ENCODE results near the gene NTRK3. TPM values are rescaled to one million over a fixed set of nuclear protein-coding genes. Genes with fewer than 3 reads are reported as not detected.

NTRK3 gene
- total RNA-seq, 2 experiments from 2014 or later, result not detected

GRCh38 chr15:87826119-87826747 is 430.3 kb downstream of the NTRK3 start:
- no peak for ATAC-seq (ENCODE audit: low read depth)
- H3K27ac Mint-ChIP-seq, result no peak overlapping the region
- H3K4me1 Mint-ChIP-seq, result no peaks in the 10 kb centered on the region
- POLR2A ChIA-PET, result no interaction called here
- H3K36me3 Mint-ChIP-seq, result no peaks in the 10 kb centered on the region
- no peak overlapping the region for H3K4me3 Mint-ChIP-seq
- peaks cover 7% of the 10 kb centered on the region for H3K9me3 Mint-ChIP-seq
- H3K27me3 Mint-ChIP-seq, result no peaks in the 10 kb centered on the region
- no peak for DNase-seq

- no peak for ATAC-seq (ENCODE audit: low read depth)
These were observed 437.8 kb downstream of the NTRK3 start for GRCh38 chr15:87818756-87819155.

GRCh38 chr15:87817553-87817952 is 439.0 kb downstream of the NTRK3 start:
- no peak for ATAC-seq (ENCODE audit: low read depth)
- Mint-ChIP-seq H3K9me3 (peaks cover 1% of the 10 kb centered on the region), H3K4me1 (no peaks in the 10 kb centered on the region), H3K36me3 (no peaks in the 10 kb centered on the region), H3K27me3 (no peaks in the 10 kb centered on the region), H3K27ac (no peak overlapping the region), H3K4me3 (no peak overlapping the region)
- POLR2A ChIA-PET, result no interaction called here
- no peak for DNase-seq

More at GRCh38 chr15:87818756-87819155, 437.8 kb downstream of the NTRK3 start:
- Mint-ChIP-seq H3K9me3 (peaks cover 1% of the 10 kb centered on the region), H3K4me1 (no peaks in the 10 kb centered on the region), H3K27ac (no peak overlapping the region), H3K27me3 (no peaks in the 10 kb centered on the region), H3K4me3 (no peak overlapping the region), H3K36me3 (no peaks in the 10 kb centered on the region)
- POLR2A ChIA-PET, result no interaction called here
- no peak for DNase-seq

GRCh38 chr15:87816811-87817210 is 439.7 kb downstream of the NTRK3 start:
- DNase-seq, result no peak
- H3K36me3 Mint-ChIP-seq, result no peaks in the 10 kb centered on the region
- POLR2A ChIA-PET, result no interaction called here
- no peaks in the 10 kb centered on the region for H3K27me3 Mint-ChIP-seq
- no peak for ATAC-seq (ENCODE audit: low read depth)
- H3K4me3 Mint-ChIP-seq, result no peak overlapping the region
- H3K9me3 Mint-ChIP-seq, result peaks cover 1% of the 10 kb centered on the region
- H3K4me1 Mint-ChIP-seq, result no peaks in the 10 kb centered on the region
- H3K27ac Mint-ChIP-seq, result no peak overlapping the region

GRCh38 chr15:87816016-87816415 is 440.5 kb downstream of the NTRK3 start:
- Mint-ChIP-seq H3K4me3 (no peak overlapping the region), H3K27me3 (peaks cover 2% of the 10 kb centered on the region), H3K36me3 (no peaks in the 10 kb centered on the region), H3K4me1 (no peaks in the 10 kb centered on the region), H3K27ac (no peak overlapping the region), H3K9me3 (peaks cover 1% of the 10 kb centered on the region)
- DNase-seq (no peak), ATAC-seq (ENCODE audit: low read depth) (no peak)
- POLR2A ChIA-PET, result no interaction called here

Other genes starting within 250 kb of the NTRK3 start
- gene MRPL46, start 210.6 kb upstream of the NTRK3 start, total RNA-seq, result 10 to 100 TPM; 28.4 to 29.2 TPM
- gene MRPS11, start 211.0 kb upstream of the NTRK3 start, total RNA-seq, result 10 to 100 TPM; 54.9 to 55.7 TPM

Measured in activated naive CD8-positive, alpha-beta T cell treated with anti-CD3 and anti-CD28 coated beads, Interleukin-2, amount 10 ng/mL, durations not matched to agents 7 days and 5 days (primary cell).